HG03064 (cell line): ENCODE data around the gene VAPB.

Experiments used
- ATAC-seq: cut with Tn5 transposase; IDR thresholded peaks from one replicate; pipeline ENCODE4 v1.9.1; 2021; ENCODE audit warnings: low read depth; ENCODE audit not compliant: unreplicated experiment

VAPB gene

DNA sequence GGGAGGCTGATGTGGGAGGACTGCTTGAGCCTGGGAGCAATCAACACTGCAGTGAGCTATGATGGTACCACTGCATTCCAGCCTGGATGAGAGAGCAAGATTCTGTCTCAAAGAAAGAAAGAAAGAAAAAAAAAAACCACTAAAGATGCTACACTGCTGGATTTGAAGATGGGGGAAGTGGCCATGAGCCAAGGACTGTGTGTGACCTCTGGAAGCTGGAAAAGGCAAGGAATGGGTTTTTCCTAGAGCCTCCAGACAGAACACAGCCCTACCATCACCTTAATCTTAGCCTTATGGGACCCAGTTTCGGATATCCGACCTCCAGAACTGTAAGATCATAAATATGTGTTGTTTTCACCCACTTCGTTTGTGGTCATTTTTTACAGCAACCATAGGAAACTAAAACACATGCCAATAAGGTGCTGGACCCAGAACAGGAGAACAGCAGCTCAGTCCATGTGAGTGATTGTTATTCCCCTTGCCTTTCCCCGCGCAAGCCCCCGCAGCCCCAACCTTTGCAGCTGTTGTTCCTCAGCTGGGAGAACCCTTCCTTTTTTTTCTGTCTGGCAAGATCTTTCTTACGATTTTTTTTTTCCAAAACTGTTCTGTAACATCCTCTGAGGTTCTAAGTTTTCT is 11.1 kb upstream of the VAPB start:
- no peak for ATAC-seq

GRCh38 chr20:58378704-58379103 is 10.3 kb upstream of the VAPB start:
- no peak for ATAC-seq

DNA sequence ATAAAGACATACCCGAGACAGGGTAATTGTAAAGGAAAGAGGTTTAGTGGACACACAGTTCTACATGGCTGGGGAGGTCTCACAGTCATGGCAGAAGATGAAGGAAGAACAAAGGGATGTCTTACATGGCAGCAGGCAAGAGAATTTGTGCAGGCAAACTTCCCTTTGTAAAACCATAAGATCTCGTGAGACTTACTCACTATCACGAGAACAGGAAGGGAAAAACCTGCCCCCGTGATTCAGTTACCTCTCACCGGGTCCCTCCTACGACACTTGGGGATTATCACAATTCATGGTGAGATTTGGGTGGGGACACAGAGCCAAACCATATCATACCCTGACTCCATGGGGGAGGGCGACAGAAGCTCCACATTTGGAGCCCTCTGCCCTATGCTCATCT is 7.4 kb upstream of the VAPB start:
- ATAC-seq: no peak

- no peak for ATAC-seq
These were observed 6.9 kb upstream of the VAPB start for GRCh38 chr20:58382096-58382495.

DNA sequence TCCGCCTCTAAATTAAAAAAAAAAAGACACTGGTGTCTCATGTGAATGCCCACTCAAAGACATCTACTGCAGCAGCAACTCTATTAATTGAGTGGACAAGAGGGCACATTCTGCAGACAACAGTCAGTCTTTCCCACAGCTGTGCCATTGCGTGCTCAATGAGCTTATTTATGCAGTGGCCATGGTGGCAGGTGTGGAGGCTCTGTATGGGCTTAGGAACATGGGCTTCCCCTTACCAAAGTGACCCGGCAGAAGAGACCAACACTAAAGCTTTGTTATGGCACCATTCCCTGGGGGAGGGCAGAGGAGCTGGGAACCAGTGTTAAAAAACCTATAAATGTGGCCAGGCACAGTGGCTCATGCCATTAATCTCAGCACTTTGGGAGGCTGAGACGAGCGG is 4.2 kb upstream of the VAPB start:
- no peak for ATAC-seq

- no peak for ATAC-seq
These were observed 914 bp upstream of the VAPB start for GRCh38 chr20:58388028-58388601.

DNA sequence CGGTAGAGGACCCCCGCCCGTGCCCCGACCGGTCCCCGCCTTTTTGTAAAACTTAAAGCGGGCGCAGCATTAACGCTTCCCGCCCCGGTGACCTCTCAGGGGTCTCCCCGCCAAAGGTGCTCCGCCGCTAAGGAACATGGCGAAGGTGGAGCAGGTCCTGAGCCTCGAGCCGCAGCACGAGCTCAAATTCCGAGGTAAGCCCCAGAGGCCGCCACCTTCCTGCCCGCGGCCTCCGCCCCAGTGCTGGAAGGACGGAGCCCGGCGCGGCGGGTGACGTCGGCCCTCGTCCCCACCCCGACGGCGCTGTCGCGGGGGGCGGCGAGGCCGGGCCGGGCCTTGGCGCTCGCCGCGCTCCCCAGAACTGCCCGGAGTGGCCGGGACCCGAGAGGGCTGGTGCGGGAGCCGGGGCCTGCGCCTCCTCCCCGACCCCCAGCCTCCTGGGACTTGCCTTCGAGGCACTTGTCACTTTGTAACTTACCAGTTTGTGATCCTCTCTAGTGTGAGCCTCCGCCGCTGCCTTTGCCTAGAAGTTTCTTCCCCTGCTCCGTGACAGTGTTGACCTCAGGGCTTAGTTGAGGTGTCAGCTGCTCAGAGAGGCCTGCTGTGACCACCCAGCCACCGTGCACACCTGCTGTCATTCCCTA is 417 bp downstream of the VAPB start:
- ATAC-seq: peak; percentile 26

GRCh38 chr20:58389968-58390658 is 1.1 kb downstream of the VAPB start:
- ATAC-seq: no peak

GRCh38 chr20:58390659-58391035 is 1.6 kb downstream of the VAPB start:
- no peak for ATAC-seq

DNA sequence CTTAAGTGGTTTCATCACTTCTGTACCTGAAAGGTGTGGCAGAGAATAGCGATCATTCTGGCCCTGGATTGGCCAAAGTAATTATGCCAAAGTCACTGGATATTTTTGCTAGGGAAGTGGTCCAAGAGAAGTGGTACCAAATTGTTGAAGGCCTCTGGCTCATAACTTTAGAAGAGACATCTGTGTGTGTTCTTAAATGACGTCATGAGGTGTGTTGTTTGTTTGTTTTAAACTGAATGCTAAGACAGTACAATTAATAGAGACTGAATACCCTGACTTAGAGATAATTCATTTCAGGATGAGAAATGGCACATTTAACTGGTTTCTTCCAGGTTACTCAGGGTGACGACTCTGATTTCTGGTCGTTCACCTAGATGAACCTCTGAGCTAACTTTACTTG is 3.3 kb downstream of the VAPB start:
- ATAC-seq: no peak

GRCh38 chr20:58393299-58393698 is 4.3 kb downstream of the VAPB start:
- ATAC-seq: no peak

DNA sequence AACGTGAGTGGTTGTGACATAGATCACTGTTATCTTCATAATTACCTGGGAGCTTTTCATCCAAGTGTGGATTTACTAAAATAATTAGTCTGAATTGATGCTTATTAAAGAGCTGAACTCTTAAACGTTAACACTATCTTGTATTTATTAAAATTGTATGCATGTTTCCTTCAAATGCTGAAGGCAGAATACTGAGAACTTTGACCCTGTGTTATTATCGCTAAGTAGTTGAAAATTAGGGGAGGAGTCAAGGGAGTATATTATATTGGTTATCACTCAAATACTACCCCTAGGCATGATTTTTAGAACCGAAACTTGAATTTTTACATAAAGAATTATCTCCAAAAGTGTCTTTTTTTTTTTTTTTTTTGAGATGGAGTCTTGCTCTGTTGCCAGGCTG is 5.8 kb downstream of the VAPB start:
- no peak for ATAC-seq

- ATAC-seq: no peak
These were observed 6.6 kb downstream of the VAPB start for GRCh38 chr20:58395604-58396003.

GRCh38 chr20:58397429-58397828 is 8.4 kb downstream of the VAPB start:
- ATAC-seq: no peak

GRCh38 chr20:58398254-58398653 is 9.2 kb downstream of the VAPB start:
- ATAC-seq: no peak

DNA sequence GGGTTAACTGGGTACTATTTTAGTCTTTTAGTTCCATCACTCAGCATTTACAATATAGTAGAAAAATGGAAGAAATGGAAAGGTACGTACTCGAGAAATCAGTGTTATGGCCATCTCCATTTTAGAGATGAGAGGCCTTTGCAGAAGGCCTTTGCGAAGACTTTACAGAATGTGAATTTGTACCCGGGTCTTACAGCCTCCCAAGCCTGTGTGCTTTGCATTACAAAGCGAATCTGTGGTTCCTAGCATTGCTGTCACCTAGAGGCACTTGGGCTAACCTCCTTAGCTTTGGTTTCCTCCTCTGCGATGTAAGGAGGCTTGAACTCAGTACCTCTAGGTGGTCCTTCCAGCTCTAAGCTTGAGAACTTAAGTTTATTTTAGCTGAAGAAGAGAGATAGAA is 10.9 kb downstream of the VAPB start:
- ATAC-seq: no peak

DNA sequence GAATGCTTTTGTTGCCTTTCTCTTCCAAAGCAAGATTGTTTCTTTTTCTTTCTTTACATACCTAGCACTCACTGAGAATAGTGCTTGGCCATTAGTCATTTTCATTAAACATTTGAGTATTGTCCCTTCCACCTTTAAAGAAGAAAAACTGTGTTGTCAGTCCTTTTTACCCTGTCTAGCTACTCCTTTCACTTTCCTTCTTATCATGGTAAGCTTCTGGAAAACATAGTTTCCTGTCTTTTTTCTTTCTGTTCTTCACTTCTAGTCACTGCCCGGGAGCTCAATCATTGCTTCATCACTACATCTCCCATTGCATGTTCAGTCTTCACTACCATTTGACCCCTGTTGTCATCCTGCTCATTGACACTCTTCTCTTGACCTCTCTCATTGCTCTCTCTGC is 12.1 kb downstream of the VAPB start:
- no peak for ATAC-seq

- no peak for ATAC-seq
These were observed 13.3 kb downstream of the VAPB start for GRCh38 chr20:58402305-58402704.

GRCh38 chr20:58402827-58403226 is 13.8 kb downstream of the VAPB start:
- ATAC-seq: peak; percentile 60

DNA sequence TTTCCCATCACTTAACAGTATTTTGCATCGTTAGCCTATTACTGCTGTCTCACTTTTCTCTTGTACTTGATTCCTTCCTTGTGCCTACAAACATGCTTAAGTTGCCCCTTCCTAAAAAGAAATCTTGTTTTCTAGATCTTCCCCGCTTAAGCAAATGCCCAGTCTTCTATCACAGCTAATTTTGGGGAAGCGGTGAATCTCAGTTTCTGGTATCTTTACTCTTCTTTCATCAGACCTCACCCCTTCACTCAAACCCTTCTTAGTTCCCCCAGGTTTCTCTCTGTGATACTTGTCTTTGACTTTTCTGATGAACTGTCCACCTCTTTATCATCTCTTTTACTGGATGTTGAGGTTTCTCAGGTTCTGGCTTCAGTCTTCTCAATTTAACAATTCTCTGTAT is 14.2 kb downstream of the VAPB start:
- ATAC-seq: no peak

GRCh38 chr20:58405504-58406291 is 16.7 kb downstream of the VAPB start:
- ATAC-seq: no peak
